ENCODE results near the gene RPL38. TPM values are rescaled to one million over a fixed set of nuclear protein-coding genes. Genes with fewer than 3 reads are reported as not detected.

Gene RPL38
- total and polyA plus RNA-seq, 2 donors (not counting 1 experiment from before 2014, with no cell fraction given) = 722 to 1,550 TPM

- intact Hi-C loops (cut with micrococcal nuclease) = no loop called here
- ATAC-seq (ENCODE audit: low read depth) (no peak), DNase-seq (no peak)
- Histone ChIP-seq H3K27ac (ENCODE audit: low read length in 2 of 2) (no peak overlapping the region), H3K36me3 (replicated peaks in 1 of 2; ENCODE audit: control extremely low read depth in 1 of 2, control insufficient read depth in 1 of 2, extremely low read depth in 1 of 2, insufficient read depth in 2 of 2, low read length in 1 of 2) (no peaks in the 10 kb centered on the region), H3K4me1 (ENCODE audit: control insufficient read depth in 2 of 2, insufficient read depth in 2 of 2, low read length in 2 of 2) (peaks cover 16 to 20% of the 10 kb centered on the region in 2 donors), H2AFZ (ENCODE audit: insufficient read depth, low read depth, low read length, poor library complexity, severe bottlenecking) (no peak overlapping the region), H3K4me2 (replicated peaks; ENCODE audit: low read depth, low read length, poor library complexity, severe bottlenecking) (no peak overlapping the region), H4K20me1 (ENCODE audit: control insufficient read depth, insufficient read depth, low read length, poor library complexity, severe bottlenecking) (peaks cover 8% of the 10 kb centered on the region), H3K27me3 (replicated peaks in 1 of 4; ENCODE audit: control extremely low read depth in 1 of 4, control insufficient read depth in 3 of 4, insufficient read depth in 4 of 4, low read length in 3 of 4) (no peaks in the 10 kb centered on the region), H3K9me3 (ENCODE audit: control extremely low read depth in 1 of 3, control insufficient read depth in 2 of 3, insufficient read depth in 1 of 3, low read length in 2 of 3) (no peaks in the 10 kb centered on the region), H3K79me2 (ENCODE audit: control insufficient read depth, insufficient read depth, low read length) (no peaks in the 10 kb centered on the region), H3K4me3 (ENCODE audit: control extremely low read depth in 1 of 5, extremely low read depth in 1 of 5, insufficient read depth in 1 of 5, low read depth in 2 of 5, low read length in 4 of 5) (no peak overlapping the region), H3K9ac (ENCODE audit: low read length) (no peak overlapping the region)
- peaks cover 17% of the 10 kb centered on the region for H3K4me1 Mint-ChIP-seq
- no peaks in the 10 kb centered on the region for H3K9me3 Mint-ChIP-seq (ENCODE audit: insufficient read depth)
- no peak overlapping the region for H3K4me3 Mint-ChIP-seq
- TF ChIP-seq CTCF (IDR thresholded peaks at IDR 0.05) (no peak), EZH2 (IDR thresholded peaks at IDR 0.05; ENCODE audit: borderline replicate concordance, insufficient read depth, low read depth, low read length, poor library complexity, severe bottlenecking) (no peak)
- H3K27ac Mint-ChIP-seq = no peak overlapping the region
- 100% methylated on average over 1 of the region's 3 CpGs for WGBS (ENCODE audit: insufficient coverage)
- CTCF ChIA-PET = interaction anchor here (1.2 kb wide), 1 partner anchor 9 kb away, joined by 5 read pairs; no protein-coding TSS in a partner anchor
- H3K27me3 Mint-ChIP-seq = no peaks in the 10 kb centered on the region
- POLR2A ChIA-PET = no interaction called here
Observed at GRCh38 chr17:74219576-74220133, 16.2 kb downstream of the RPL38 start.

- intact Hi-C loops (cut with micrococcal nuclease) = no loop called here
- CTCF ChIA-PET = interaction anchor here (1.2 kb wide), 1 partner anchor 9 kb away, joined by 5 read pairs; no protein-coding TSS in a partner anchor
- Histone ChIP-seq H3K9ac (ENCODE audit: low read length) (no peak overlapping the region), H3K79me2 (ENCODE audit: control insufficient read depth, insufficient read depth, low read length) (no peaks in the 10 kb centered on the region), H3K4me1 (ENCODE audit: control insufficient read depth in 2 of 2, insufficient read depth in 2 of 2, low read length in 2 of 2) (peaks cover 10 to 17% of the 10 kb centered on the region in 2 donors), H3K4me2 (replicated peaks; ENCODE audit: low read depth, low read length, poor library complexity, severe bottlenecking) (no peak overlapping the region), H3K27ac (ENCODE audit: low read length in 2 of 2) (no peak overlapping the region), H3K36me3 (replicated peaks in 1 of 2; ENCODE audit: control extremely low read depth in 1 of 2, control insufficient read depth in 1 of 2, extremely low read depth in 1 of 2, insufficient read depth in 2 of 2, low read length in 1 of 2) (no peaks in the 10 kb centered on the region), H4K20me1 (ENCODE audit: control insufficient read depth, insufficient read depth, low read length, poor library complexity, severe bottlenecking) (peaks cover 2% of the 10 kb centered on the region), H2AFZ (ENCODE audit: insufficient read depth, low read depth, low read length, poor library complexity, severe bottlenecking) (no peak overlapping the region), H3K4me3 (ENCODE audit: control extremely low read depth in 1 of 5, extremely low read depth in 1 of 5, insufficient read depth in 1 of 5, low read depth in 2 of 5, low read length in 4 of 5) (no peak overlapping the region), H3K9me3 (ENCODE audit: control extremely low read depth in 1 of 3, control insufficient read depth in 2 of 3, insufficient read depth in 1 of 3, low read length in 2 of 3) (no peaks in the 10 kb centered on the region), H3K27me3 (replicated peaks in 1 of 4; ENCODE audit: control extremely low read depth in 1 of 4, control insufficient read depth in 3 of 4, insufficient read depth in 4 of 4, low read length in 3 of 4) (no peaks in the 10 kb centered on the region)
- Mint-ChIP-seq H3K27me3 (no peaks in the 10 kb centered on the region), H3K4me3 (no peak overlapping the region), H3K27ac (no peak overlapping the region), H3K9me3 (ENCODE audit: insufficient read depth) (no peaks in the 10 kb centered on the region), H3K4me1 (peaks cover 14% of the 10 kb centered on the region)
- POLR2A ChIA-PET = no interaction called here
- no peak for TF ChIP-seq EZH2 (IDR thresholded peaks at IDR 0.05; ENCODE audit: borderline replicate concordance, insufficient read depth, low read depth, low read length, poor library complexity, severe bottlenecking)
- TF ChIP-seq CTCF (IDR thresholded peaks at IDR 0.05) = no peak
- ATAC-seq (ENCODE audit: low read depth) (no peak), DNase-seq (no peak)
- 89% methylated on average over 1 of the region's 2 CpGs for WGBS (ENCODE audit: insufficient coverage)
Observed at GRCh38 chr17:74220219-74220618, 16.7 kb downstream of the RPL38 start.
